ENCODE results near the gene TMIE. TPM values are rescaled to one million over a fixed set of nuclear protein-coding genes. Genes with fewer than 3 reads are reported as not detected.

Gene TMIE
- polyA plus RNA-seq, 1 donor from 2014 or later: not detected

DNA sequence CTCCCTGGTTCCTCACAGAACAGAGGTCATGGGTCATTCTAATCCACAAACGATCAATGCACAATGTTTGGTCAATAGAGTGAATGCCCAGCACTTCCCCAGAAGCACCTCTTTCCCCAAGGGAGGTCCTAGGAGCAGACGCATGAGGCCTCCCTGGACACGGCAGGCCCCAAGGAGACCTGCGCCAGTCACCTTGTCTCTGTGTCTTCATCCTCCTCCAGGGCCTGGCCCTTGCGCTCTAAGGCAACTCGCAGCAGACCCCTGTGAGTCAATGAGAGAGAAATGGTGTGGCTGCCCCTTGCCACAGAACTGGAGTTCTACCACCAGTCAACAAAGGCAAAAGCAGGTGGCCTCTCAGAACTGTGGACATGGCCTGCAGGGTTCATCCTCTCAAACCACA, 25.8 kb upstream of the TMIE start:
- no peak overlapping the region for H3K4me3 ChIP-seq (ENCODE audit: low read length)
- H3K27ac ChIP-seq (ENCODE audit: low read length): no peak overlapping the region
- no peaks in the 10 kb centered on the region for H3K79me2 ChIP-seq (replicated peaks; ENCODE audit: insufficient read depth, low read length)
- H4K20me1 ChIP-seq (ENCODE audit: insufficient read depth): no peaks in the 10 kb centered on the region
- no peak overlapping the region for H3K9ac ChIP-seq (ENCODE audit: low read length)
- H3K36me3 ChIP-seq (ENCODE audit: insufficient read depth, low read length): no peaks in the 10 kb centered on the region
- TF ChIP-seq RAD21 (conservative IDR thresholded peaks at IDR 0.05): no peak
- TF ChIP-seq CTCF (IDR thresholded peaks at IDR 0.05; ENCODE audit: poor library complexity, severe bottlenecking): no peak
- no peak for TF ChIP-seq EP300 (conservative IDR thresholded peaks at IDR 0.05; ENCODE audit: poor library complexity, severe bottlenecking)
- no peak for TF ChIP-seq MXI1 (conservative IDR thresholded peaks at IDR 0.05; ENCODE audit: poor library complexity, severe bottlenecking)
- no peaks in the 10 kb centered on the region for H3F3A ChIP-seq (ENCODE audit: insufficient read depth, low read length, poor library complexity, severe bottlenecking)
- no peaks in the 10 kb centered on the region for H3K9me2 ChIP-seq (ENCODE audit: insufficient read depth, low read length)
- H3K4me2 ChIP-seq (ENCODE audit: low read length): no peak overlapping the region
- H2AFZ ChIP-seq (ENCODE audit: low read depth, low read length): no peak overlapping the region
- H3K27me3 ChIP-seq (ENCODE audit: insufficient read depth, low read depth, low read length): no peaks in the 10 kb centered on the region
- H3K9me3 ChIP-seq (ENCODE audit: low read length): no peaks in the 10 kb centered on the region

GRCh38 chr3:46675843-46676567, 25.2 kb upstream of the TMIE start:
- no peak overlapping the region for H3K9ac ChIP-seq (ENCODE audit: low read length)
- no peaks in the 10 kb centered on the region for H3K36me3 ChIP-seq (ENCODE audit: insufficient read depth, low read length)
- H3F3A ChIP-seq (ENCODE audit: insufficient read depth, low read length, poor library complexity, severe bottlenecking): no peaks in the 10 kb centered on the region
- no peaks in the 10 kb centered on the region for H3K9me3 ChIP-seq (ENCODE audit: low read length)
- TF ChIP-seq CTCF (IDR thresholded peaks at IDR 0.05; ENCODE audit: poor library complexity, severe bottlenecking) (no peak), POLR2AphosphoS5 (IDR thresholded peaks at IDR 0.05) (no peak), EZH2 (IDR thresholded peaks at IDR 0.05; ENCODE audit: borderline replicate concordance, insufficient read depth, low read length, poor library complexity, severe bottlenecking) (no peak), EP300 (conservative IDR thresholded peaks at IDR 0.05; ENCODE audit: poor library complexity, severe bottlenecking) (no peak)
- H3K9me2 ChIP-seq (ENCODE audit: insufficient read depth, low read length): no peaks in the 10 kb centered on the region
- H2AFZ ChIP-seq (ENCODE audit: low read depth, low read length): no peak overlapping the region
- no peak overlapping the region for H3K4me2 ChIP-seq (ENCODE audit: low read length)
- H4K20me1 ChIP-seq (ENCODE audit: insufficient read depth): no peaks in the 10 kb centered on the region
- H3K79me2 ChIP-seq (replicated peaks; ENCODE audit: insufficient read depth, low read length): no peaks in the 10 kb centered on the region
- no peak overlapping the region for H3K4me3 ChIP-seq (ENCODE audit: low read length)
- H3K27me3 ChIP-seq (ENCODE audit: insufficient read depth, low read depth, low read length): no peaks in the 10 kb centered on the region
- H3K27ac ChIP-seq (ENCODE audit: low read length): no peak overlapping the region

DNA sequence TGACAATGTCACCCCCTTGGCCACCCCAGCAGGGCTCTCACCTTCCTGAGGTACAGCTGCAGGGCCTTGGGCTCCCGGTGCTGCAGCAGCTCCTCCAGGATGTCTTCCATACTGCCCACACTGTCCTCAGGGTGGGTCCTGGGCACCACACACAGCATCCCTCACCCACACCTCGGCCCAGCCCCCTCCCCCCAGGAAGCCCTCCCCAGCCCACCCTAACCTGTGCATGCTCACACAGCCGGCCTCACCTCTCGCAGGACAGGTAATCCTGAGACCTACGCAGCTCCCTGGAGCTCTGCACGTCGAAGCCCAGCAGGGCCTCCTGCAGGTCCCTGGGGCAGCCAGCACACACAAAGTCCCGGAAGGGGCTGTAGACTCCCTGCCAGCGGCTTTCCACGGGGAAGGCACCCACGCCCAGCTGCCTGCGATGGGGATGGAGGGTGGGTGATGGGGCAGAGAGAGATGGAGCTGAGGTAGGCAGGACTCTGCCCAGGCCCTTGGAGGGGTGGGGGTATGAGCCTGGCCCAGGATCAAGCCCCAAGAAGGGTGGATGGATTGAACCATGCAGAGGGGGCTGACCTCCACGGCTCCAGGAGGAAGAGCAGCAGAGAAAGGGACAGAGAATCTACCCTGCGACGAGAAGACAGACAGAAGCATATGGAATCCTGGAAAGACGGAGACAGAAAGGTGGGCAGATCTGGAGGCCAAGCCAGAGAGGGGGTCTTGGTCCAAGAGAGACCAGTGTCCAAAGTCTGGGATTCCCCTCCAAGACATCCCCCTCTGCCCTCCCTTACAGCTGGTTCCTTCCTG, 24.4 kb upstream of the TMIE start:
- TF ChIP-seq MXI1 (conservative IDR thresholded peaks at IDR 0.05; ENCODE audit: poor library complexity, severe bottlenecking) (no peak), EP300 (conservative IDR thresholded peaks at IDR 0.05; ENCODE audit: poor library complexity, severe bottlenecking) (no peak)
- Histone ChIP-seq H4K20me1 (ENCODE audit: insufficient read depth) (no peaks in the 10 kb centered on the region), H3K36me3 (ENCODE audit: insufficient read depth, low read length) (no peaks in the 10 kb centered on the region), H2AFZ (ENCODE audit: low read depth, low read length) (no peak overlapping the region), H3K4me2 (ENCODE audit: low read length) (no peak overlapping the region), H3K27me3 (ENCODE audit: insufficient read depth, low read depth, low read length) (no peaks in the 10 kb centered on the region), H3K27ac (ENCODE audit: low read length) (no peak overlapping the region), H3K9ac (ENCODE audit: low read length) (no peak overlapping the region), H3K79me2 (replicated peaks; ENCODE audit: insufficient read depth, low read length) (no peaks in the 10 kb centered on the region), H3K9me3 (ENCODE audit: low read length) (no peaks in the 10 kb centered on the region), H3K9me2 (ENCODE audit: insufficient read depth, low read length) (no peaks in the 10 kb centered on the region), H3K4me3 (ENCODE audit: low read length) (no peak overlapping the region), H3F3A (ENCODE audit: insufficient read depth, low read length, poor library complexity, severe bottlenecking) (no peaks in the 10 kb centered on the region)
